Immature natural killer cell (primary cell): ENCODE measurements around the gene OGDHL. TPM values are rescaled to one million over a fixed set of nuclear protein-coding genes. Genes with fewer than 3 reads are reported as not detected.

Experiments used
- DNase-seq, 3 donors: peaks; one replicate each; pipeline ENCODE4 v3.0.0; 2022; ENCODE audit warnings: mixed read lengths in 1 of 3
- H3K27ac Mint-ChIP-seq, 6 donors: one replicate each; pipeline ENCODE4 v1.8.0; 2020; ENCODE audit warnings: mixed read lengths in 6 of 6, mild to moderate bottlenecking in 5 of 6, inconsistent platforms in 4 of 6, moderate library complexity in 3 of 6
- H3K27me3 Mint-ChIP-seq, 3 donors: one replicate each; pipeline ENCODE4 v1.8.0; 2020 to 2021; ENCODE audit warnings: low read depth in 3 of 3, mild to moderate bottlenecking in 3 of 3, mixed read lengths in 3 of 3, moderate library complexity in 3 of 3, inconsistent platforms in 1 of 3
- H3K36me3 Mint-ChIP-seq, 3 donors: one replicate each; pipeline ENCODE4 v1.8.0; 2020; ENCODE audit warnings: mixed read lengths in 3 of 3, inconsistent platforms in 2 of 3, mild to moderate bottlenecking in 2 of 3
- H3K4me1 Mint-ChIP-seq, 2 donors: one replicate each; pipeline ENCODE4 v1.8.0; 2020; ENCODE audit warnings: inconsistent platforms in 2 of 2, mild to moderate bottlenecking in 2 of 2, mixed read lengths in 2 of 2, moderate library complexity in 1 of 2
- H3K4me3 Mint-ChIP-seq, 5 donors: one replicate each; pipeline ENCODE4 v1.8.0; 2020; ENCODE audit warnings: mild to moderate bottlenecking in 5 of 5, mixed read lengths in 5 of 5, inconsistent platforms in 3 of 5, moderate library complexity in 3 of 5
- H3K9me3 Mint-ChIP-seq, 6 donors: one replicate each; pipeline ENCODE4 v1.8.0; 2020; ENCODE audit warnings: mild to moderate bottlenecking in 6 of 6, mixed read lengths in 6 of 6, inconsistent platforms in 4 of 6, moderate library complexity in 3 of 6
- polyA plus RNA-seq, 3 donors: library from polyadenylated mRNA; unstranded; fragments of 300-500 nt; fragmentation: Illumina TruSeq; gene quantifications; one replicate each; pipeline ENCODE4 v1.2.3, GENCODE V29; 2021

The OGDHL gene
- polyA plus RNA-seq, 3 donors from 2014 or later: not detected

DNA sequence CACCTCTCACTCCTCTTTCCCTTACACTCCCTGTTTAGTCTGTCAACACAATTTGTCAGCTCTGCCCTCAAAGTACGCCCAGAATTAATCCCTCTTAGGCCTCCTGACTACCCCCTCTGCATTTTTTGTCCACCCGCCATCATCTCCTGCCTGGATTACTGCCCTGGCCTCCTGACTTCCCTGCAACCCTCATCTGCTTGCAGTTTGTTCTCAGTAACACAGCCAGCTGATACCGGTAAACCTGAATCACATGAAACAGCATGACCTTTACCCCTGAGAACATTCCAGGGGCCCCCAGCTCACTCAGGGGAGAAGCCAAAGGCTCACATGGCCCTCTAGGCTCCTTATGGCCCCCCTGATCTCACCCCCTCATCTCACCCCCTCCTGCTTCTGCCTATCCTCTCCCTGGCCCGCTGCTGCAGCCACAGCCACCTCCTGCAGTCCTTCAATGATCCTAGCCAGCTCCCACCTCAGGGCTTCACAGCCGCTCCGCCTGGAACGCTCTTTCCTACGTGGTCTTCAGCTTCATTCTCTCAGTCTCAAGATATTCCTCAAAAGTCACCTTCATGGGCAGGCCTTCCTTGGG is 73.8 kb downstream of the OGDHL start:
- Mint-ChIP-seq H3K27me3 (peaks cover 14 to 26% (median 24%) of the 10 kb centered on the region in 3 donors), H3K9me3 (peaks cover 5 to 28% (median 16%) of the 10 kb centered on the region in 6 donors), H3K4me1 (no peaks in the 10 kb centered on the region), H3K4me3 (no peak overlapping the region), H3K36me3 (peaks cover 0 to 4% (median 0%) of the 10 kb centered on the region in 3 donors), H3K27ac (peak overlapping the region in 1 of 6 donors; percentile 9)
- DNase-seq: no peak

DNA sequence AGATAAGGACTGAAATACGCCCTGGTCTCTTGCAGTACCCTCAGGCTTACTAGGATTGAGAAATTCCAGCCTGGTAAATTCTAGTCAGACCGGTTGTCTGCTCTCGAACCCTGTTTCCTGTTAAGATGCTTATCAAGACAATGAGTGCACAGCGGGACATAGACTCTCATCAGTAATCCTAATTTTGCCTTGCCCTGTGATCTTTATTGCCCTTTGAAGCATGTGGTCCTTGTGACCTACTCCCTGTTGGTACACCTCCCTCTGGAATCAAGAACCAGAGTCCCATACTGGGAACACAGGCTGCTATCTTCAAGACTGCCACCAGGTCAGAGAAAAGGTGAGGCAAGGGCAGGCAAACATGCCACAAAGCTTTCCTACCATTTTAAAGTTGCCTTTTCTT is 75.5 kb downstream of the OGDHL start:
- no peak for DNase-seq
- Mint-ChIP-seq H3K27ac (no peak overlapping the region), H3K36me3 (peaks cover 0 to 4% (median 0%) of the 10 kb centered on the region in 3 donors), H3K4me3 (no peak overlapping the region), H3K9me3 (peaks cover 5 to 35% (median 19%) of the 10 kb centered on the region in 6 donors), H3K27me3 (peaks cover 16 to 24% (median 20%) of the 10 kb centered on the region in 3 donors), H3K4me1 (no peaks in the 10 kb centered on the region)

Other genes starting within 250 kb of the OGDHL start
- gene ERCC6, start 223.2 kb downstream of the OGDHL start, polyA plus RNA-seq: 10 to 100 TPM in 1 of 3 donors, 1 to 10 TPM in 2; 5.2 to 14.6 (median 9.1) TPM
- gene SLC18A3, start 152.0 kb downstream of the OGDHL start, polyA plus RNA-seq: not detected
- gene CHAT, start 148.3 kb downstream of the OGDHL start, polyA plus RNA-seq: not detected
- not detected for gene C10orf53, start 82.7 kb downstream of the OGDHL start, polyA plus RNA-seq
- 10 to 100 TPM in 1 of 3 donors, 1 to 10 TPM in 2; 7.5 to 19.3 (median 9.1) TPM for gene PARG, start 179.7 kb upstream of the OGDHL start, polyA plus RNA-seq
- gene TIMM23B, start 179.7 kb upstream of the OGDHL start, polyA plus RNA-seq: 10 to 100 TPM; 13.3 to 16.5 (median 14.1) TPM
- gene AGAP6, start 226.1 kb upstream of the OGDHL start, polyA plus RNA-seq: 1 to 10 TPM in 1 of 3 donors, under 1 TPM in 2; 0.59 to 2.0 (median 0.63) TPM